Fibroblast of mammary gland (primary cell): ENCODE measurements around the gene COL4A6.

ENCODE experiments used
- DNase-seq: peaks from one replicate; pipeline ENCODE4 v3.0.0-alpha.2; 2010; ENCODE audit warnings: low read depth
- H3K4me3 ChIP-seq: 2 replicates; pipeline ENCODE4 v1.5.1; 2011; ENCODE audit warnings: low read depth, mild to moderate bottlenecking, low read length, moderate library complexity; ENCODE audit not compliant: control insufficient read depth
- TF ChIP-seq, protein P1 (sequence below): conservative IDR thresholded peaks from 2 replicates; pipeline ENCODE4 v1.5.1; 2011; ENCODE audit warnings: low read depth, low read length, inconsistent platforms; ENCODE audit not compliant: control insufficient read depth, insufficient read depth

COL4A6 gene

DNA sequence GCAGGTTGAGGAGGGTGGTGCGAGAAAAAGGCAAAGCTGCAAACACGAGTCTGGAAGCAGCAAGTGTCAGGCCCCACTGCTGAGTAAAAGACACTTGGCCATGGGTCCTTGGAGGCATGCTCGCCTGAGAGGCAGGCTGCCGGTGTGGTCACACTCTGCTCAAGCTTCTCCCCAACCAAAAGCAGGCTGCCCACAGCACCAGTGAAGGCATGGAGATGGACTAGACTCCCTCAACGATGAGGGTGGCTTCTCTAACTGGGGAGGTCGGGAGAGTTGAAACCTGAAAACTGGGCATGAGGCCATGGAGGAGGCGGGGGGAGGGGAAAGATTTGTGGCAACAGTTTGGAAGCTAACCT lies 260.1 kb downstream of the COL4A6 start:
- DNase-seq = no peak
- H3K4me3 ChIP-seq = no peak overlapping the region
- TF ChIP-seq, protein P1, sequence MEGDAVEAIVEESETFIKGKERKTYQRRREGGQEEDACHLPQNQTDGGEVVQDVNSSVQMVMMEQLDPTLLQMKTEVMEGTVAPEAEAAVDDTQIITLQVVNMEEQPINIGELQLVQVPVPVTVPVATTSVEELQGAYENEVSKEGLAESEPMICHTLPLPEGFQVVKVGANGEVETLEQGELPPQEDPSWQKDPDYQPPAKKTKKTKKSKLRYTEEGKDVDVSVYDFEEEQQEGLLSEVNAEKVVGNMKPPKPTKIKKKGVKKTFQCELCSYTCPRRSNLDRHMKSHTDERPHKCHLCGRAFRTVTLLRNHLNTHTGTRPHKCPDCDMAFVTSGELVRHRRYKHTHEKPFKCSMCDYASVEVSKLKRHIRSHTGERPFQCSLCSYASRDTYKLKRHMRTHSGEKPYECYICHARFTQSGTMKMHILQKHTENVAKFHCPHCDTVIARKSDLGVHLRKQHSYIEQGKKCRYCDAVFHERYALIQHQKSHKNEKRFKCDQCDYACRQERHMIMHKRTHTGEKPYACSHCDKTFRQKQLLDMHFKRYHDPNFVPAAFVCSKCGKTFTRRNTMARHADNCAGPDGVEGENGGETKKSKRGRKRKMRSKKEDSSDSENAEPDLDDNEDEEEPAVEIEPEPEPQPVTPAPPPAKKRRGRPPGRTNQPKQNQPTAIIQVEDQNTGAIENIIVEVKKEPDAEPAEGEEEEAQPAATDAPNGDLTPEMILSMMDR = no peak

DNA sequence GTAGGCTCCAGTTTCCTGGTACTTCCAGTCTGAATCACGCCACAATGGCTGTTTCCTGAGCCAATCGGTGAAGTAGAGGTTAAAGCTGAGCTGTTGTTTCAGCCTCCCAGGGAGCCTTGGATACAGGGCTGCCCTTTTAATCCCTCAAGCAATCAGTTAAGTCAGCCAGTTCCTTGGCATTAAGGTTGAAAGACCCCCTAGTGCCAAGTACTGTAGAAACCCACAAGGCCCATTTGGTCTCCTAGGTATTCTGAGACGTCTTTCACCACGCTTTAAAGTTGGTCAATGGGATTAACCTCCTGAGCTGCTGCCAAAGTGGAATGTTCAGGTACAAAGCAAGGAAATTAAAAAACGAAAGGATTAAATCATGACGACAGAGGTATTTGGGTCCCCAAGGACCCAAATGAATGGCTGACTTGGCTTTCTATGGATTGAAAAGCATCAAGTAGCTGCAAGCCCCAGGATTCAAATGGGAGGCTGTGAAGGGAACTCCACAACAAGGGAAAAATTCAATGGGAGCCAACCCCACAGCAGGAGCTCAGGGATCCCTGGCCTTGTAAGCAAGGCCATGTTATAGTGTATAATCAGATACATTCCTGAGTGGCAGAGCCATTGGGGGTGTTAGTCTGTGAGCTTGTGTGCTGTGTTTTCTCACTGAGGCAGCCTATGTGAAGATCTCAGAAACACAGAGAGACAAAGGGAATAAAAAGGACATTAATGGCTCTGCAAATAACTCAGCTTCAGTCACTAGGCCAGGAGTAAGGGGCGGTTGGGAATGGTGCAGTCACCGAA lies 260.7 kb downstream of the COL4A6 start:
- TF ChIP-seq, protein P1 = no peak
- no peak for DNase-seq
- no peak overlapping the region for H3K4me3 ChIP-seq

DNA sequence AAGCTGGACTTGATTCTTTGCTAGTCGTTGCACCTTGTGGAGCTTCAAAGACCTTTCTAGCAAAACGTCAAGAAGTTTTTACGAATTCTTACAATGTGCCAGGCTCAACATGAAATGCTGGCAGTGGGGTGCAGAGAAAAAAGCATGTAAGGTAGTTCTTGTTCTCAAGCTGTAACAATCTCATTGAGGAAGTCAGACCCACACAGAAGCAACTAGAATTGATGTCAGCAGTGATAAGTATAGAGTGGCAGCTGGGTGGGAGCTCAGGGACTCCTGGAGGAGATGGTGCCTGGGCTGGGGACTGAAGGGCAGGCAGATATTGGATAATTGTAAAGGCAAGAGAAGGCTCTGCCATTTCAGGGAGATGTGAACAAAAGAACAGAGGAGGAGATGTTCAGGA lies 264.3 kb downstream of the COL4A6 start:
- TF ChIP-seq, protein P1 = no peak
- DNase-seq = no peak
- no peak overlapping the region for H3K4me3 ChIP-seq

DNA sequence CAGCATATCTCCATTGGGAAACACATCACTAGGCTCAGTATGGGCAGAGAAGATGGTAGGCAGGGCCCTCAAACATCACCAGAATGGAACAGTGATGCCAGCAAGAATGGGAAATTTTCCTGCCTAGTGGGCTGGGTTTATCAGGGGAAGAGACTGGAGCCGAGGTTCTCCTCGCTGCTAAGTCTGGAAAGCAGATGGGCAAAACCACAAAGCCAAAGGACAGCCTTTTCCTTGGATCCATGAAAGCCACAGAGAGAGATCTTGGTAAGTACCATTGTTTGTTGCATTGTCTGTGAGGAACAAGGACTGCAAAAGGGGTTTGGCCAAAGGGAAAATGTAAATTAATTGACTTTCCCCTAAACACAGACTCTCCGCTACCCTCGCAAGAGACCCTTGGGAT lies 266.6 kb downstream of the COL4A6 start:
- TF ChIP-seq, protein P1 = no peak
- no peak for DNase-seq
- H3K4me3 ChIP-seq = no peak overlapping the region

DNA sequence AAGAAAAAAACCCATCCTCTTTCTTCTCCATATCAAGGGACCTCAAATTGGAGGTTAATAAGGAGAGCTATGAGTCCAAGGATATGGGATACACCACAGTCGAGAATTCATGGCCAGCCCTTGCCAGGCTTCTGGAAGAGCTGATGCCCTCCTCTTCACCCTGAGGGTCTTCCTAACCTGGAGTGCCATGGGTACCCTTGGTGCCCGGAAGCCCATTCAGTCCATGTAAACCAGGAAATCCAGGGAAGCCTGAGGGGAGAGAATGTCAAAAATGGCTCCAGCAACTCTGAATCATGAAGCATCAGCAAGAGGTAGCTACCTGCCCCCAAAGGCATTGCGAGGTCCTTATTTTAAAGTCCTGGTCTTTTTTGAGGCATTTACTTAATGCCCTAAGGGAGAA lies 268.5 kb downstream of the COL4A6 start:
- TF ChIP-seq, protein P1 = no peak
- DNase-seq = no peak
- H3K4me3 ChIP-seq = no peak overlapping the region

DNA sequence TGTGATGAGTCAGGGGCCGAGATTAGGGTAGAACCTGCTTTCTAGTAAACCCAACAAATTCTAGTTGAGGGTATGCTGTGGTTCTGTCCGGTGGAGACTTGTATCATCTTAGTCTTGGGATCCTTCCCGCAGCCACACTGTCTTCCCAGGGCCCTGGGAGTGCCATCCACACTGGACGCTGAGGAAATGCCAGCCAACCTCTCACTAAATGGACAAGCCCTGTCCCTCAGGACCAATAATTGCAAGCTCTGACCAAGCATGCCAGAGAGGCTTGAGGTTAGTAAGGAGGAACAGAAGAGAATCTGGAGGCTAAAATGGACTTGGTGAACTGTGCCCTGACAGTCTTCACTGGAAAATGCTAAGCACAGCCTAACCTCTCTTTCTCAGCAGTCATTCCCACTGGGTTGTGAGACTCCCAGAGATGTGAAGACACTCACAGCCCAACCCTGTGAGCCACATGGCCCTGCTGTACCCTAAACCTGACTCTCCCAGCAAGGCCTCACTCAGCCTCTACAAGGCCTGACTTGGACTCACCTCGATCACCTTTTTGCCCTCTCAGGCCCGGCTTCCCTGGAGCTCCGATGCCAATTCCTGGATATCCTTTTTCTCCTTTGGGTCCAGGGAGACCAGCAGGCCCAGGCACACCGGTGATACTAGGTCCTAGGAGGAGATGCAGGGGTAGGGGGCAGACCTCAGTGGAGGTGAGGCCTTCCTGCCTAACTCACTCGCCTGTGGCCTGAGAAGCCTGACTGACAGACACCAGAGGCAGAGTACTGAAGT lies 269.1 kb downstream of the COL4A6 start:
- DNase-seq = no peak
- H3K4me3 ChIP-seq = no peak overlapping the region

More for the DNA sequence above, 269.1 kb downstream of the COL4A6 start:
- TF ChIP-seq, protein P1 = no peak
